Left lung (tissue), 10 donors: ENCODE measurements around the gene PRSS57. TPM values are rescaled to one million over a fixed set of nuclear protein-coding genes. Genes with fewer than 3 reads are reported as not detected.

Experiments
- ATAC-seq: fragments of 200-7000 bp; cut with Tn5 transposase; one replicate; pipeline ENCODE4 v1.9.1; 2020; ENCODE audit warnings: moderate library complexity
- DNase-seq, 4 donors: peaks; one replicate each; pipeline ENCODE4 v3.0.0-alpha.2; 2013 to 2020
- H3K27ac ChIP-seq, 2 donors: fragments of 200-600 bp; sonication (generic) in 1 of 2; one replicate each; pipeline versions ENCODE4 v1.5.0 to v1.8.0; 2020 to 2021
- H3K27me3 ChIP-seq, 2 donors: fragments of 200-600 bp; sonication (generic) in 1 of 2; one replicate each; pipeline versions ENCODE4 v1.5.0 to v1.8.0; 2020 to 2021
- H3K36me3 ChIP-seq, 2 donors: fragments of 200-600 bp; sonication (generic) in 1 of 2; one replicate each; pipeline versions ENCODE4 v1.5.0 to v1.8.0; 2020 to 2021
- H3K4me1 ChIP-seq, 2 donors: fragments of 200-600 bp; one replicate each; pipeline ENCODE4 v1.8.0; 2021
- H3K4me3 ChIP-seq, 2 donors: fragments of 200-600 bp; sonication (generic) in 1 of 2; one replicate each; pipeline versions ENCODE4 v1.5.0 to v1.8.0; 2020 to 2021; ENCODE audit warnings: mild to moderate bottlenecking in 1 of 2
- H3K9me3 ChIP-seq, 2 donors: fragments of 200-600 bp; sonication (generic) in 1 of 2; one replicate each; pipeline versions ENCODE4 v1.5.0 to v1.8.0; 2020 to 2021
- intact Hi-C, 2 donors: fragments of 100-400 bp; cut with DNase I; formaldehyde crosslinking; loops; one replicate each; pipeline versions ENCODE4 v1.11.2 to v1.14.2; 2022
- polyA plus RNA-seq, 6 donors: library from polyadenylated mRNA; unstranded; fragments of 120-200 nt; gene quantifications; one replicate each; pipeline ENCODE4 v1.2.1, GENCODE V29; 2013; ENCODE audit not compliant: insufficient read length in 6 of 6
- total RNA-seq, 2 donors: library from RNA; stranded (reverse); fragmentation: NEBNext Ultra II Directional; extraction: Animal tissue kit (Norgen Biotek cat#: 25700); gene quantifications; one replicate each; pipeline ENCODE4 v1.2.1, GENCODE V29; 2021
- TF ChIP-seq, protein P1 (sequence below), 2 donors: fragments of 200-600 bp; sonication (generic) in 1 of 2; IDR thresholded peaks; one replicate each; pipeline versions ENCODE4 v1.5.0 to v1.8.0; 2021; ENCODE audit warnings: antibody characterized with exemption in 2 of 2
- donor health status: DM: no; HTN: yes; CAD: no.
- donor health status: DM: no; HTN: no; CAD: no.

Gene PRSS57
- total and polyA plus RNA-seq, 8 donors, result 0.15 to 0.50 (median 0.29) TPM; not detected in 2

GRCh38 chr19:651991-652390 is 43.3 kb downstream of the PRSS57 start:
- Histone ChIP-seq H3K36me3 (peaks cover 0 to 88% of the 10 kb centered on the region in 2 donors), H3K4me3 (no peak overlapping the region), H3K27ac (no peak overlapping the region), H3K4me1 (no peaks in the 10 kb centered on the region), H3K27me3 (no peaks in the 10 kb centered on the region), H3K9me3 (no peaks in the 10 kb centered on the region)
- TF ChIP-seq, protein P1, sequence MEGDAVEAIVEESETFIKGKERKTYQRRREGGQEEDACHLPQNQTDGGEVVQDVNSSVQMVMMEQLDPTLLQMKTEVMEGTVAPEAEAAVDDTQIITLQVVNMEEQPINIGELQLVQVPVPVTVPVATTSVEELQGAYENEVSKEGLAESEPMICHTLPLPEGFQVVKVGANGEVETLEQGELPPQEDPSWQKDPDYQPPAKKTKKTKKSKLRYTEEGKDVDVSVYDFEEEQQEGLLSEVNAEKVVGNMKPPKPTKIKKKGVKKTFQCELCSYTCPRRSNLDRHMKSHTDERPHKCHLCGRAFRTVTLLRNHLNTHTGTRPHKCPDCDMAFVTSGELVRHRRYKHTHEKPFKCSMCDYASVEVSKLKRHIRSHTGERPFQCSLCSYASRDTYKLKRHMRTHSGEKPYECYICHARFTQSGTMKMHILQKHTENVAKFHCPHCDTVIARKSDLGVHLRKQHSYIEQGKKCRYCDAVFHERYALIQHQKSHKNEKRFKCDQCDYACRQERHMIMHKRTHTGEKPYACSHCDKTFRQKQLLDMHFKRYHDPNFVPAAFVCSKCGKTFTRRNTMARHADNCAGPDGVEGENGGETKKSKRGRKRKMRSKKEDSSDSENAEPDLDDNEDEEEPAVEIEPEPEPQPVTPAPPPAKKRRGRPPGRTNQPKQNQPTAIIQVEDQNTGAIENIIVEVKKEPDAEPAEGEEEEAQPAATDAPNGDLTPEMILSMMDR (IDR thresholded peaks at IDR 0.05), result no peak
- DNase-seq (no peak), ATAC-seq (no peak)
- intact Hi-C loops, result no loop called here

GRCh38 chr19:651114-651818 is 44.0 kb downstream of the PRSS57 start:
- no peak overlapping the region for H3K27ac ChIP-seq
- no peak overlapping the region for H3K4me3 ChIP-seq
- H3K4me1 ChIP-seq, result no peaks in the 10 kb centered on the region
- no peaks in the 10 kb centered on the region for H3K9me3 ChIP-seq
- no peak for ATAC-seq
- DNase-seq, result no peak
- H3K27me3 ChIP-seq, result no peaks in the 10 kb centered on the region
- intact Hi-C loops, result no loop called here
- TF ChIP-seq, protein P1 (IDR thresholded peaks at IDR 0.05), result no peak
- peaks cover 0 to 92% of the 10 kb centered on the region in 2 donors for H3K36me3 ChIP-seq

GRCh38 chr19:650121-650520 is 45.1 kb downstream of the PRSS57 start:
- H3K27me3 ChIP-seq, result no peaks in the 10 kb centered on the region
- ATAC-seq (no peak), DNase-seq (no peak)
- intact Hi-C loops, result no loop called here
- TF ChIP-seq, protein P1 (IDR thresholded peaks at IDR 0.05), result no peak
- no peaks in the 10 kb centered on the region for H3K9me3 ChIP-seq
- H3K36me3 ChIP-seq, result peaks cover 0 to 98% of the 10 kb centered on the region in 2 donors
- H3K4me1 ChIP-seq, result no peaks in the 10 kb centered on the region
- H3K4me3 ChIP-seq, result no peak overlapping the region
- no peak overlapping the region for H3K27ac ChIP-seq

DNA sequence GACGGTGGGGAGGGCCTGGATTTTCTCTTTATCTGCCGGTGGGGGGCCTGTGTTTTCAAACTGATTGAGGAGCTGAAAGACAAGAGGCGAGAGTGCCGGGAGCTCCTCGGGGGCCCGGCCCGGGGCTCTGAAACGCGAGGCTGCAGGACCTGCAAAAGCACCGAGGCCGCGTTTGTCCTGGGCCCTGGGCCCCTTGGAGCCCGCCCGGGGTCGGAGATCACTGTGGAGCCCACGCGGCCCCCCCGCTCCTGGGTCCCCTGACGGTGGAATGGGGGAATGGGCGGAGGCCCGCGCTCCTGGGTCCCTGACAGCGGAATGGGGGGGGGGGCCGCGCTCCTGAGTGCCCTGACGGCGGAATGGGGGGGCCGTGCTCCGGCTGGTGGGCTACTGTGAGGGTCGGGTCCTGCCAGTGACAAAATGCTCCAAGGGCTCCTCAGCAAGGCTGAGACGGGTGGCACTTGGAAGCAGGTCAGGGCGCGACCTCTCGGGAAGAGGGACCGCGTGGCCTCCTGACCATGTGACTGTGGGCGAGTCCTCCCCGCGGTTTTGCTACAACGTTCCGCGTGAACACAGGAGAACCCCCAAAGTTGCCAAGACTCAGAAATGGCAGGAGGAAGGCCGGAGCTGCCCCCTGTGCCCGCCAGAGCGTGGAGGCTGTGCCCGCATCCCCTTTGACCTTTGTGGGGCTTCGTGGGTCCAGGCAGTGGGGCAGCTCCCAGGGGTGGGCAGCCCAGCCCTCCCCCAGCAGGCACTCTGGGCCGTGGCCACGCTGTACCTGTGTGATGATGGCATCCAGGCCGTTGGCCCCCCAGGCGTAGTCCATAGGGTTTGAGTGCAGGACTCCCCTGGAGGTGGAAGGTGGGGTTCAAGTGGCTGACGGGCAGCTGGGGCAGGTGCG is 46.1 kb downstream of the PRSS57 start:
- no peak for ATAC-seq
- Histone ChIP-seq H3K27me3 (no peaks in the 10 kb centered on the region), H3K36me3 (peaks cover 0 to 100% of the 10 kb centered on the region in 2 donors), H3K27ac (no peak overlapping the region), H3K9me3 (no peaks in the 10 kb centered on the region), H3K4me1 (no peaks in the 10 kb centered on the region), H3K4me3 (no peak overlapping the region)
- intact Hi-C loops, result no loop called here
- DNase-seq, result no peak
- TF ChIP-seq, protein P1 (IDR thresholded peaks at IDR 0.05), result no peak

- H3K36me3 ChIP-seq, result peaks cover 0 to 98% of the 10 kb centered on the region in 2 donors
- H3K27me3 ChIP-seq, result no peaks in the 10 kb centered on the region
- no peaks in the 10 kb centered on the region for H3K9me3 ChIP-seq
- intact Hi-C loops, result no loop called here
- no peak overlapping the region for H3K27ac ChIP-seq
- no peak for ATAC-seq
- no peak overlapping the region for H3K4me3 ChIP-seq
- TF ChIP-seq, protein P1 (IDR thresholded peaks at IDR 0.05), result no peak
- no peak for DNase-seq
- H3K4me1 ChIP-seq, result no peaks in the 10 kb centered on the region
These were observed 46.9 kb downstream of the PRSS57 start for GRCh38 chr19:648305-648704.
